Stimulated activated CD8-positive, alpha-beta memory T cell treated with anti-CD3 and anti-CD28 coated beads, Interleukin-4, amount 100 ng/mL, for 24 hours (primary cell): ENCODE measurements around the gene SPTLC3.

Experiments
- DNase-seq: peaks from one replicate; pipeline ENCODE4 v3.0.0-alpha.2; 2020; ENCODE audit warnings: low read depth

SPTLC3 gene

DNA sequence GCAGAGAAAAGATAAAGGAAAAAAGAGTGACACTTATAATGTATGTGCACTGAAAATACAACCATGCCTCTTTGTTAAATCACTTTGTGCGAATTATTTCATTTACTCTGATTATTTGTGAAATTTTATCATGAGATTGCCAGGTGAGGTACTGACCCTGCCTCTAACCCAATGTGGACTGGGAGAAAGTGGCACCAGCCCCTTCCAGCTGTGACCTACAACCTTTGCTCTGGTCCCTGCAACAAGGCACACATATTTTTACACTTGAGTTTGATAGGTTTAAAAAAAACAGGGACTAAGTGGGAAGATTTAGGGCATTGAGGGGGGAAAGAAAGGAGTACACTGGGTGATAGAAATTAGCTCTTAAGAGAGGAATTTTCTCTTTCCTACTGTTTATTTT is 132.0 kb downstream of the SPTLC3 start:
- no peak for DNase-seq

DNA sequence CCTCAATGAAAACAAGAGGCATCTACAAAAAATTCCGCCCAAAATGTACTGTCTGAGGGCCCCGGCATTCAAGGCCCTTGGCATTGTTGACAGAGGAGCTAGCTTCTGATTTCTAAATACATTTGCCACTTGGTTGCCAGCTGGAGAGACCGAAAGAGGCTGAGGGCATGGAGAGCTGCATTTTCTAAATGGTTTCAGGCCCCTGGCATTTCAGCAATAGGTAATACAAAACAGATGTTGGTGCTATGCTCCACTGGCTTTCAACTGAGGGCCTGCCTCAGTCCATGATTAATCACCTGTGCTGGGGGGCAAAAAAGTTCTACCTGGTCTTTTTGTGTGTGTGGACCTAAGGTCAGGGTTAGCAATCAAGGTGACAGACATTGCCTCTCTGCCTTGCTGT is 132.8 kb downstream of the SPTLC3 start:
- no peak for DNase-seq

- no peak for DNase-seq
Observed at GRCh38 chr20:13142143-13142542, 133.4 kb downstream of the SPTLC3 start.

DNA sequence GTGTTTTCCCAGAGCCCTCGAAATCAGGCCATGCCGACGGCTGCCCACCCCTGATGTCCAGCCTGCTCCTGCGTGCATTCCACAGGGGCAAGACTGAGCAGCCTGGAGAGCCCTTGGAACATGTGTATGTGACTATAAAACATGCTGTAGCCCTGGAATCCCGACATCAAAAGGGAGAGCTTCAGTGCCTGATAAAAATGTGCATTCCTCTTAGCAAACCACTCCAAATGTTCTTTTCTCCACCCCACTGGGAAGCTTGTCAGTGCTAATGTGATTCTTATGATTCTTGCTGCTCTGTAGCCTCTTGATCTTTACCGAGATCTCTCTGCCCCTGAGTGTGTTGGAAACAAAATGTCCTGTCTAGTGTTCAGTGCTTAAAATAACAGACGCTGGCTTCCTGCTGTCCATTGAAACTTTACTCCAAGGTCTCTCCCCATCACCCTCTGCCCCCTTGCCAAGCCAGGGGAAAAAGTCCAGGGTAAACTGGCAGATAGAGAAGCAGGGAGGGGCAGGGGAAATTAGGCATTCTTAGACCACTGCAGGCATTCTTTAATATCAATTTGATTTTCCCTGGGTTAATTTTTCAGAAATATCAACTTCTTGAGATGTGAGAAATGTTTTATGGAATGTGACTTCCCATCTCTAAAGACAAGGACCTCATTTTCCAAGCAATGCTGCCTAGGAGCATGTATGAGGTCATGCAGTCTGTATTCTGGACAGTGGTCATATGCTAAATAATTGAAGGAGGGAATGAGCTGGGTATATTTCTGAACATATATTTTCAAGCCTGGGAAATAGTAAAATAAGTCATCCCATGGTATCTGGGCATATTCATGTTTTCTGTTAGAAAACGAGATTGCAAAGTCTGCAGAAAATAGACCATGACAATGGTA is 138.5 kb downstream of the SPTLC3 start:
- no peak for DNase-seq

DNA sequence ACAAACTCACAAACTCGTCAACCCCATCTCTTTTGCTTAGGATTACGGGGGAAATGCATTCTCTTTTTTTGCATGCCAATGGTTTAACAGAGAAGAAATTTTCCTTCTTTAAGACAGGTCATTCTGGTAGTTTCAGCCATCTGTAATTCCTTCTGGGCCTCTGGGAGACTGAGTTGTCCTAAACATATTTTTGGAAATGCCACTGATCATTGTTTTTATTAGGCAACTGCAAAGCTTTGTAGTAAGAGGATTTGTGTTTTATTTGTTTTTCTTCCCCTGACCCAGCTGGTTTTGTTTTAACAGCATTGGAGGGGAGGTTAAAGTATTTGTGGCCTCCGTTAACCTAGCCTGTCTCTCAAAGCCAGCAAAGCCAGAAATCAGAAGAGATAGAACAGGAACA is 139.2 kb downstream of the SPTLC3 start:
- DNase-seq = no peak

DNA sequence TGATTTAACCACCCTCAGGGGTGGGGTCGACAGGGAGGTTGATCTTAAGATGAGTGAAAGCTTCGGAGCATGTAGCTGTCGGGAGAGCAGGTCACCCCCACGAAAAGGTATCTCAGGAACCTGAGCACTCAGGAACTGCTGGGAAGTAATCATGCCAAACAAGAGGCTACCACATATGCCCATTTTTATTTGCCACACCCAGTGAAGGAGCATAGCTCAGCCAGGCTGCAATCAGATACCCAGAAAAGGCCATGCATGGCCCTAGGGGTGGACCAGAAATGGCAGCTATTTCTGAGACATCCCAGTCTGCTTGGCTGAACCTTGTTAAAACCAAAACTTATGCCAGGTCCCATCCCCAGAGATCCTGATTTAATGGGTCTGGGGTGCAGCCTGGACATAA is 139.6 kb downstream of the SPTLC3 start:
- no peak for DNase-seq

- DNase-seq = no peak
Observed at GRCh38 chr20:13148961-13149360, 140.2 kb downstream of the SPTLC3 start.

- DNase-seq = no peak
Observed at GRCh38 chr20:13149371-13150105, 140.8 kb downstream of the SPTLC3 start.

DNA sequence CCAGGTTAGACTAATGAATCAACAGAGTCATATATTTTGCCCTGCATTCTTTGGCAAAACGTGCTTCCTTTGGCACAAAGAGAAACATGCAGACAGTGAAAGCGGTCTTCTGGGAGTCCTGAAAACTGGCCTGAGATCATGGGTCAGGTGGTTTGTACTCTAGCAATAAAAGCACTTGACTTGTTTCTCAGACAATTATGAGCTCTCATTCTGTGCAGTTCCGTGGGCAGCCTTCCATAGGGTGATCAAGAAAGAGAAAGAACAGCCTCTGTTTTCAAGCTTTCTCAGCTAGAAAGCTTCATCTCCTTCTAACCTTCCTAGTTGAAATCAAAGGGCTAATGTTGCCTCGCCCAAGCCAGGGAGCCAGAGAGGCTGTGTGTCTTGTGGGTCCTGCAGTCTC is 149.6 kb downstream of the SPTLC3 start:
- DNase-seq = no peak

DNA sequence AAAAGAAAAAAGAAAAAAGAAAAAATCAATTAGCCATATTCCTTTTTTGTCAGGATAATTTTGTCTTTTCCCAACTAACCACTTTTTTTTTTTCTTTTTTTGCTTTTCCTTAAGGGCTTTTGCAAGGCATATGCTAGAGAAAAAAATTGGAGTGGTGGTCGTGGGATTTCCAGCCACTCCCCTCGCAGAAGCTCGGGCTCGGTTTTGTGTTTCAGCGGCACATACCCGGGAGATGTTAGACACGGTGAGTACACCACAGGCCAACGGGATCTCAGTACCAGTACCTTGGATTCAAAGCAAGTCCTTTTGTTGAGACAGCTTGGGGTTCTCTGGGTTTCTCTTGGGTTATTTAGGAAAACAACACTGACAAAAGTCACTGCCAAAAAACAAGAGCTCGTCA is 151.1 kb downstream of the SPTLC3 start:
- DNase-seq = no peak

GRCh38 chr20:13165203-13165602 is 156.4 kb downstream of the SPTLC3 start:
- no peak for DNase-seq

- no peak for DNase-seq
Observed at GRCh38 chr20:13166011-13166410, 157.2 kb downstream of the SPTLC3 start.

DNA sequence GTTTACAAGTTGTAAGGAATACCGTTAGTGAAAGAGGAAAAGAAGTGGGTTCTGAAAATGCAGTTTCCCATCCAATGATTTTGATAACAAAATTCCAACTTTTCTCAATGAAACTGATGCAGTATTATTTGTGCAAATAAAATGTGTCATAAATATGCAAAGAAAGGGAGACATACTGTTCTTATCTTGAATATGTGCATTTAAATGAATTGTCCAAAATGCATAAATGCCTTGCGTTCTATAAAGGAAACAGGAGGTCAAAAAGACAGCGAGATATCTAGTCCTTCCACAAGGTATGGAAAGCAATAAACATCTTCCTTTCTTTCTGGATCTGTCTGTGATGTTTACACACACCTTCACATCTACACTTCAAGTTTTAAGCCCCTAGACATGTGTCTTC is 157.7 kb downstream of the SPTLC3 start:
- no peak for DNase-seq

DNA sequence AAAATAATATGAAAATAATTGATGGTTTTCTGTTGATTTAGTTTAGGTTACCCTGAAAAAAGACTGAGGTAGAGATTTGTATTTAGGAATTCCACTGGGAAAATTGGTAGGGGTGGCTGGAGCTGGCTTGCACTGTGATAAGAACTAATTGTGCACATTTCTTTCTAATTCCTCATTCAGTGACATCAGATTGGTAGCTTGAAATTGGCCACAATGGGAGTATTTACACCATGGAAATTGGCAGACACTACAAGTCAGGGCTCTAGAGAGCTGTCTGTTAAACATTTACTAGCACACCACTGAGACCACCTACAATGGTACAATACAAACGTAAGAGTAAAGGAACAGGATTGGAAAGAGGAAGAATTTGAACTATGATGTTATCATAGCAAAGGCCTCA is 160.3 kb downstream of the SPTLC3 start:
- DNase-seq = no peak

GRCh38 chr20:13170771-13171170 is 162.0 kb downstream of the SPTLC3 start:
- no peak for DNase-seq

GRCh38 chr20:13173201-13173600 is 164.4 kb downstream of the SPTLC3 start:
- no peak for DNase-seq

- DNase-seq = no peak
Observed at GRCh38 chr20:13174402-13174801, 165.6 kb downstream of the SPTLC3 start.

- no peak for DNase-seq
Observed at GRCh38 chr20:13180986-13181889, 172.5 kb downstream of the SPTLC3 start.

DNA sequence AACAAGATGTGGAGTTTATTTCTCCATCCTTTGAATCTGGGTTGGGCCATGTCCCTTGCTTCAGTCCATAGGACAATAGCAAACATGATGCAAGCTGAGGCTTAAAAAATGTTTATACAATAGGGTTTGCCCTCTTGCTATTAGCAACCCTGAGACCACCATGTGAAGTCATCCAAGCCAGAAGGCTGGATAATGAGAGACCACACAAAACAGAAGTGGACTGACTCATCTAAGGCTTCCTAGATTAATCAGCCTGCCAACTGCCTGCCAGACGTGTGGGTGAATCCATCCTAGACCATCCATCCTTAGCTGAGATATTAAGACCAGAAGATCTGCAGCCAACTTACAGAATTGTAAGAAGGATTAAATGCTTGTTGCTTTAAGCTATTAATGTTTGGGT is 174.2 kb downstream of the SPTLC3 start:
- DNase-seq = no peak

DNA sequence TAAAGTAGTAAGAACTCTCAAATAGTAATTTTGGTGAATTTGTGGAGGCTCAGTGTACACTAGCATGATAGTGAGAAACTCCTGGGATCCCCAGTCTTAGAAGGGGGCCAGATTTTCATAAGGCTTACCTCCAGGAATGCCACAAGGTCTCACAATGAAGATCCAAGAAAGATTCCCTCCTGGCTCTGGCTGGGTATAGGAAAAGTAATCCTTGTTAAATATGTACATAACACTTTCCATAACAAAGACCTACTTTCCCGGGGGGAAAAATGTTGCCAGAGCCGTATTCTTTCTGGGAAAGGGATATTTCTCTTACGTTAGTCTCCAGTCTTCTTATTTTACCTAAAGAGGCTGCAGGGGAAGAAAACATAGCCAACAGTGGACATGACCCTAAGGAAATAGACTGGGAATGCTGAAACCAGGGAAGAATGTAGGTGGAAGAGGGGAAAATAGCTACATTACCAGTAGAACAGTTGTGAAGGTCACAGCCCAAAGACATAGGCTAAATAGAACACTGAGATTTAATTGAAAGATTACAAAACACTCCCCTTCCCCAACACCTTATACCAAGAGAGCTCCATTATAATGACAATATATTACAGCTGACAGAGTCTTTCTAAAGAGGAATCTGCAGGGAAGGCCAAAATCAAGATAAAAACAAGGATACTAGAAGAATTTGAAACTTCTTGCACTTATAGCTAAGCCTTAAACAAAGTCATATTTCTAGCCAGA is 177.4 kb downstream of the SPTLC3 start:
- no peak for DNase-seq

DNA sequence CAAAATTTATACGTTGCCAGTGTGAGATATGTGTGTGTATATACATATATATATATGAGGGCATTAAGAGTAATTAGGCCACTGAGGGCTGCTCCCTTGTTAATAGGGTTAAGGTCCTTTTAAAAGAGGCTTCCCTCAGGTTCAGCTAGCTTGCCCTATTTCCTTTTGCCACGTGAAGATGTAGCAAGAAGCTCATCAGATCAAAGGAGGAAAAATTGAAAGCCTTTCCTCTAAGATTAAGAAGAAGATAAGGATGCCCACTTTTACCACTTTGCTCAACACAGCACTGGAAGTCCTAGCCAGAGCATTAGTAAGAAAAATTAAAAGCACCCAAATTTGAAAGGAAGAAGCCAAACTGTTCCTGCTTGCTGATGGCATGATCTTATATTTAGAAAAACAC is 179.1 kb downstream of the SPTLC3 start:
- no peak for DNase-seq

- DNase-seq = no peak
Observed at GRCh38 chr20:13199279-13199678, 190.5 kb downstream of the SPTLC3 start.
